Head of caudate nucleus (tissue), 42 donors: ENCODE data around the gene IP6K1.
"Not testable (repeated sequence)": the region's sequence is repeated elsewhere in the genome, so short reads cannot be mapped to it uniquely, and the experiment has no call there.

Experiments used
- DNase-seq, 42 donors: peaks; one replicate each; pipeline versions ENCODE4 v3.0.0 to v3.0.0-alpha.2; 2020 to 2021; ENCODE audit warnings: mixed read lengths in 7 of 42
- intact Hi-C: fragments of 100-400 bp; cut with DNase I; formaldehyde crosslinking; loops from one replicate; pipeline ENCODE4 v1.15.0; 2022

IP6K1 gene

GRCh38 chr3:49702672-49703071 lies 83.7 kb downstream of the IP6K1 start:
- intact Hi-C loops, result no loop called here
- no peak for DNase-seq

- no peak for DNase-seq
- intact Hi-C loops, result no loop called here
These were observed 84.8 kb downstream of the IP6K1 start for GRCh38 chr3:49701388-49702077.

- intact Hi-C loops, result no loop called here
- no peak for DNase-seq
These were observed 85.8 kb downstream of the IP6K1 start for GRCh38 chr3:49700453-49701128.

GRCh38 chr3:49700014-49700413 lies 86.3 kb downstream of the IP6K1 start:
- intact Hi-C loops, result no loop called here
- no peak for DNase-seq

GRCh38 chr3:49699281-49699979 lies 86.9 kb downstream of the IP6K1 start:
- intact Hi-C loops, result no loop called here
- DNase-seq, result no peak

GRCh38 chr3:49695350-49696015 lies 90.9 kb downstream of the IP6K1 start:
- intact Hi-C loops, result not testable (repeated sequence)

GRCh38 chr3:49694409-49695070 lies 91.8 kb downstream of the IP6K1 start:
- DNase-seq, intact Hi-C loops: not testable (repeated sequence)

More at GRCh38 chr3:49695350-49696015, 90.9 kb downstream of the IP6K1 start:
- not testable (repeated sequence) for DNase-seq

- intact Hi-C loops, DNase-seq: not testable (repeated sequence)
These were observed 94.9 kb downstream of the IP6K1 start for GRCh38 chr3:49691481-49691880.

GRCh38 chr3:49690856-49691255 lies 95.5 kb downstream of the IP6K1 start:
- intact Hi-C loops, result not testable (repeated sequence)

GRCh38 chr3:49689908-49690624 lies 96.3 kb downstream of the IP6K1 start:
- DNase-seq, intact Hi-C loops: not testable (repeated sequence)

More at GRCh38 chr3:49690856-49691255, 95.5 kb downstream of the IP6K1 start:
- not testable (repeated sequence) for DNase-seq

GRCh38 chr3:49689046-49689907 lies 97.1 kb downstream of the IP6K1 start, which contains the start of the genes MST1 and RNF123:
Gene MST1, minus strand, starts transcription at chr3:49689474. Its CDS starts 783 bp downstream, at chr3:49688691.
Gene RNF123, plus strand, starts transcription at chr3:49689557. Its CDS starts 1,609 bp downstream, at chr3:49691166.
- DNase-seq, result peak; percentile 45 to 95 (median 85)

GRCh38 chr3:49688338-49689045 lies 97.8 kb downstream of the IP6K1 start:
- intact Hi-C loops, result not testable (repeated sequence)
- peak in 1 of 42 donors; percentile 27 for DNase-seq

More at GRCh38 chr3:49689046-49689907, 97.1 kb downstream of the IP6K1 start, which contains the start of the genes MST1 and RNF123:
- intact Hi-C loops, result no loop called here

GRCh38 chr3:49687424-49687795 lies 98.9 kb downstream of the IP6K1 start:
- intact Hi-C loops, DNase-seq: not testable (repeated sequence)

- DNase-seq, result peak in 7 of 42 donors; percentile 23 to 45 (median 35)
- intact Hi-C loops, result not testable (repeated sequence)
These were observed 99.4 kb downstream of the IP6K1 start for GRCh38 chr3:49686769-49687423.

- DNase-seq, result peak in 3 of 42 donors; percentile 25 to 45 (median 40)
These were observed 100.0 kb downstream of the IP6K1 start for GRCh38 chr3:49686346-49686745.

GRCh38 chr3:49685846-49686245 lies 100.5 kb downstream of the IP6K1 start:
- intact Hi-C loops, DNase-seq: not testable (repeated sequence)

More at GRCh38 chr3:49686346-49686745, 100.0 kb downstream of the IP6K1 start:
- intact Hi-C loops, result not testable (repeated sequence)
